HG03066 (cell line): ENCODE data around the gene NLRP9.

Source experiments
- ATAC-seq: cut with Tn5 transposase; IDR thresholded peaks from one replicate; pipeline ENCODE4 v1.9.1; 2021; ENCODE audit warnings: low read depth; ENCODE audit not compliant: unreplicated experiment

The NLRP9 gene

DNA sequence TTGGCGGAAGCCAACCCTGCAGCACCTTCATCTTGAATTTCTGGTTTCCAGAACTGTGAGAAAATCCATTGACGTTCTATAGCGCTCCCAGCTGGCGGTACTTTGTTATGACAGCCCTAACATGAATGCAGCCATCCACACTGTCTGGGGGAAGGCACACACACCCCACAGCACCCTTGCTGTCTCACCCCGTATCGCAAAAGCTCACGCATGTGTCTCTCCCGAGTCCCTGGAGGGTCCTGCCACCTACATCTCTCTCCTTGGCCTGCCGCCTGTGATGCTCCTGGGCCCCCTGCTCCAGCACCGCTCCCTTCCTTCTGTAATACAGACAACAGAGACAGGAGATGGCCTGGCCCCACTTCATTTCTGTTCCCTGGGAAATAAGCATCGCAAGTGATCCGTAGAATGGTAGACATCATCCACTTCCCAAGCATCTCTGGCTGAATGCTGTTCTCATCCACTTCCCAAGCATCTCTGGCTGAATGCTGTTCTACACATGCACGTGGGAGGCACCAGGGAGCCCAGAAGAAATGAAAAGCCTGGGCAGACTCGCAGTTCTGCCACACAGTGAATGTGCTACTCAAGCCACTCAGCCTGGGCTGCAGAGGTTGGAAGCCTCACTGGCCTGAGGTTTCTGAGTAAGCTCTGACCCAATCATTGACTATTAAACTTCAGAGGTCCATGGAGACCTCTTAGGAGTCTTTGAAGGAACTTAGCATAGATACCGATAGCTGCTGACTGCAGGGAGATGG lies 33.5 kb downstream of the NLRP9 start:
- ATAC-seq, result no peak

DNA sequence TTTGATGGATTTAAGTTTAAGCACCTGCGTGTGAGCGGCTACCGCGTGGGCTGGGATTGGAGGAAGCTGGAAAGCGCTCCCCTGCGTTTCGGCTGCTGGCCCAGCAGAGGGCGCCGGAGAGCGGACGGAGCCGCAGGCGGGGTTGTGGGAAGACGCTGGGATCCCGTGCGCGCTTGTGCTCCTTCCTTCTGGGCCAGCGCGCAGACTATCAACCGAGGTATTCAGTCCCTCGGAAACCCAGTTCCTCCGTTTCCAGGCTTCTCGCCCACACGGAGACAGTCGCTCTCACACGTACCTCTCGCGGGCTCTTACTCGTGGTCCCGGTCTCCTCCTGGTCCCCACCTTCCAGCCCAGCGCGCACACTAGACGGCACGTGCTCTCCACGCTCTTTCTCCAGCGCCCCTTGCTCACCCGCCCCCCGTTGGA lies 34.4 kb downstream of the NLRP9 start:
- ATAC-seq, result no peak

- ATAC-seq, result no peak
These were observed 36.0 kb downstream of the NLRP9 start for GRCh38 chr19:55702131-55702627.

- no peak for ATAC-seq
These were observed 37.4 kb downstream of the NLRP9 start for GRCh38 chr19:55700813-55701212.

DNA sequence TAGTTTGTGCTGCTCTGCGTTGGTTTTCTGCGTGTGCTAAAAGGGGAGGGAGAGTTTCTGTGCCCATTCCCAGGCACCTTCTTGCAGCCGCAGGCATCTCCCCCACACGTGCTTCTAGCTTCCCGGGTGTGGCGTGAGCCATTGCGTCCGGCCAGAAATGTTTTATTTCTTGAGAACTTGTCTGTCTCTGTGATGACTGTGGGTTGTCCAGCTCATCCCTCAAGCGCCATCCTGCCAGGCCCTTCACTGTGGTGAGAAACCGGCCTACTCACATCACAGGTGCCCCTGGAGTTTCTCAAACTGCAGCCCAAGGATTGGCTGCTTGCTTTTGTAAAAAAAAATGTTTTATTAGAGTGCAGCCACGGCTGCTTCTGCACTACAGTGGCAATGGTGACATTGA lies 39.0 kb downstream of the NLRP9 start:
- ATAC-seq, result no peak

DNA sequence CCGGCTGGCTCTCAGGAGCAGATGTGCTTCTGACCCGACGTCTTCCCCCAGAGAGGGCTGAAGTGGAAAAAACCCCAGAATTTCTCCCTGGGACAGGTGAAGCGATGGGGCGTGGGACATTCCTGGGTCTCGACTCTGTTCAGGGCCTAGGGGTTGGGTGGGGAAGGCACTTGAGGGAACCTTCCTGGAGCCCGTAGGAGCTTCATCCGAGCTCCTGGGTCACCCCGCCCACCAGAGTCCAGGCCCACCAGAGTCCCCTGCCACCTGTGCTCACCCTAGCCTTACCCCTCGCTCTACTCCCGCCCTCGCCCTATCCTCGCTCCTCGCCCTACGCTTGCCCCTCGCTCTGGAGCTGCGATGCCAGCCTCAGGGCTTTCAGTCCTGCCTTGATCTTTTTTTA lies 39.9 kb downstream of the NLRP9 start:
- ATAC-seq, result no peak

GRCh38 chr19:55697698-55698097 lies 40.5 kb downstream of the NLRP9 start:
- no peak for ATAC-seq

DNA sequence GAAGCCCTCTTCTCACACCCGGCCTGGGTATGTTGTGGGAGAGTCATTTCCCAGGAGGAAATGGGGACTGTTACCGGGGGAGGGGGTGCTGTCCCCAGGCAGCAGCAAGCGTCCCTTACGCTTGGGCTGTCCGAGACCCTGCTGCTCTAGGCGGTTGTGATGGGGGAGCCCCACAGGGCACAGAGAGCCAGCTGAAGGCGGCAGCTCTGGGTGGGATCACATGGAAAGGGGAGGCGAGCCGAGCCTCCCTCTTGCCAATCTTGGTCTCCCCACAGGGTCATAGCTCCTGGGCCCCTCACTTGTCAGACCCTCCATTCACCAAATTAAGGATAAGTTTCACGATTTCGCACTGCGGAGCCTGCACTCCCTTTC lies 41.1 kb downstream of the NLRP9 start:
- ATAC-seq, result no peak

- ATAC-seq, result no peak
These were observed 41.7 kb downstream of the NLRP9 start for GRCh38 chr19:55696301-55697068.

DNA sequence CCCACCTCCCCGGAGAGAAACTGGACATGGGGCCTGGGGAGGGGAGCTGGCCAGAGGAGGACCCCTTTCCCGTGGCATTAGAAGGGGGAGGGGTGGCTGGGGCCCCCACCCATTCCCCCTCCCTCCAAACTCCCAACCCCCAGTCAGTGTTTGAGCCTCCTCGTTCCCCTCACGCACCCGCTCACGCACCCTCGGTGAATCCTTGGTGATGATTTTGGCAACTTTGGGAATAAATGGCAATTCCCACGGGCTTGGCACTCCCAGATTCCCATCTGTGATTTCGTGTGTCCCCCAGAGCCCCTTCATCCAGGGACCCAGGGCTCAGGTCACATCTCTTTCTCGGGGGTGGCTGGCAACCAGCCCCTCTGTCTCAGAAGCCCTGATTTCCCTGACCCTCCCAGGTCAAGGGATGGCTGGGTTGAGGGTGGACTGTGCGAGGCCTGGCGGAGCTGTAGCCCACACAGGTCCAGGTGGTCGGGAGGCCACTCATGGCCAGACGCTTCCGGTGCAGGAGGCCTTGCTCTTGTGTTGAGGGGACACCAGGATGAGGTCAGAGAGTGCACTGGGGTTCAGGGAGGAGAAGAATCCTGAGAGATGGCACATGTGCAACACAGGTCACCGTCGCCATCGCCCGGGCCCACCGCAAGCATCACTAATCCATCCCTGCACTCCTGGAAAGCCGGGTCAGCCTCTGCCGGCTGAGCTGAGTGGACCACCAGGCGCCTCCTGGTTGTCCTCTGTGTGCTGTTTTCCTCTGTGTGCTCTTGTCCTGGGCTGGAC lies 42.5 kb downstream of the NLRP9 start:
- ATAC-seq, result no peak

DNA sequence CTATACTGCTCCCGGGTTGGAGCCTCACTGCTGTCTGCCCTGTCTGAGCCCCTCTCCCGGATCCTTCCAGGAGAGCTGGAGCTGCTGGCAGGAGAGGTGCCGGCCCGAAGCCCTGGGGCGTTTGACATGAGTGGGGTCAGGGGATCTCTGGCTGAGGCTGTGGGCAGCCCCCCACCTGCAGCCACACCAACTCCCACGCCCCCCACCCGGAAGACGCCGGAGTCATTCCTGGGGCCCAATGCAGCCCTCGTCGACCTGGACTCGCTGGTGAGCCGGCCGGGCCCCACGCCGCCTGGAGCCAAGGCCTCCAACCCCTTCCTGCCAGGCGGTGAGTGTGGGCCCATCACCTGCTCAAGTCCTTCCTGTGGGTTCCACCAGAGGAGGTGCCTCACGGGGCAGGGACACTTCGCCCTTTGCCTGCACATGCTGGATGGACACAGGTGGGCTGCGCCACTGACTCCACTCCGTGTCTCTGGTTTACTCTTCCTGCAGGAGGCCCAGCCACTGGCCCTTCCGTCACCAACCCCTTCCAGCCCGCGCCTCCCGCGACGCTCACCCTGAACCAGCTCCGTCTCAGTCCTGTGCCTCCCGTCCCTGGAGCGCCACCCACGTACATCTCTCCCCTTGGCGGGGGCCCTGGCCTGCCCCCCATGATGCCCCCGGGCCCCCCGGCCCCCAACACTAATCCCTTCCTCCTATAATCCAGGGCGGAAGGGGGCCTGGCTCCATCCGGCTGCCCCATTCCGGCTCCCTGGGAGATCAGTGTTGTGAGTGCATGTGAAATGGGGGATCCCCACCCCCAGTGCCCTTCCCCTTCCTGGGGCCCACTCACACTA lies 43.3 kb downstream of the NLRP9 start:
- no peak for ATAC-seq

- ATAC-seq, result no peak
These were observed 44.0 kb downstream of the NLRP9 start for GRCh38 chr19:55694241-55694655.

- ATAC-seq, result no peak
These were observed 44.7 kb downstream of the NLRP9 start for GRCh38 chr19:55693336-55693974.

GRCh38 chr19:55692681-55693081 lies 45.5 kb downstream of the NLRP9 start:
- no peak for ATAC-seq

GRCh38 chr19:55691561-55692481 lies 46.4 kb downstream of the NLRP9 start:
- no peak for ATAC-seq

DNA sequence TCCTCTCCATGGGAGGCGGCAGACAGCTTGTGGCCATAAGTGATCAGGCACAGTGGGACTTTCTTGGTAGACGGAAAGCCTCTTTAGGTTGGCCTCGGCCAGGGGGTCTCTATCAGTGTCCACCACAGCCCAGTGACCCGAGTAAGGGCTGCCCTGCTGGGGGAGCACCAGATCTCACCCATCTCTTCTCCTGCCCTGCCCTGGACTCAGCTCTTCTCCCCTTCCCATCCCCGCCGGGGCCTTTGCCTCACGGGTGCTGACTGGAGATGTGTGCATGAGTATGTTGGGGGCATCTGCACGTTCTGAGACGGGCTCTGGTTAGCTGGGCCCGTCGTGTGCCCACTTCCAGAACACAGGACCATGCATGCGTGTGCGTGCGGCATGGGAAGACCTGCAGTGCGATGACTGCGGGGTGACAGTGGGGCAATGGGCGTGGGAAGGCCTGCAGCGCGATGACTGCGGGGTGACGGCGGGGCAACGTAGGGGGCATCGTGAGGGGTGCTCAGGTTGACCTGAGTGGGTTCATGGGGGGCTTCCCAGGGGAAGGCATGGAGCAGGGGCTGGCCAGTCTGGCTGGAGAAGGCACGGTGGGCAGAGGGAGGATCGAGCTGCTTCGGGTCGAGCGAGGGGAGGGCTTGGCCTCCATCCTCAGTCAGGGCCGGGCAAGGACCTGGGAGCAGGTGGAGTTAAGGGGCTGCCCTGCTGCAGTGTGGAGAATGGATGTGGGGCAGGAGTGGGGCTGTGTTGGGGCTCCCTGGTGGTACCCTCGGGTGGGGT lies 47.2 kb downstream of the NLRP9 start:
- ATAC-seq, result no peak

DNA sequence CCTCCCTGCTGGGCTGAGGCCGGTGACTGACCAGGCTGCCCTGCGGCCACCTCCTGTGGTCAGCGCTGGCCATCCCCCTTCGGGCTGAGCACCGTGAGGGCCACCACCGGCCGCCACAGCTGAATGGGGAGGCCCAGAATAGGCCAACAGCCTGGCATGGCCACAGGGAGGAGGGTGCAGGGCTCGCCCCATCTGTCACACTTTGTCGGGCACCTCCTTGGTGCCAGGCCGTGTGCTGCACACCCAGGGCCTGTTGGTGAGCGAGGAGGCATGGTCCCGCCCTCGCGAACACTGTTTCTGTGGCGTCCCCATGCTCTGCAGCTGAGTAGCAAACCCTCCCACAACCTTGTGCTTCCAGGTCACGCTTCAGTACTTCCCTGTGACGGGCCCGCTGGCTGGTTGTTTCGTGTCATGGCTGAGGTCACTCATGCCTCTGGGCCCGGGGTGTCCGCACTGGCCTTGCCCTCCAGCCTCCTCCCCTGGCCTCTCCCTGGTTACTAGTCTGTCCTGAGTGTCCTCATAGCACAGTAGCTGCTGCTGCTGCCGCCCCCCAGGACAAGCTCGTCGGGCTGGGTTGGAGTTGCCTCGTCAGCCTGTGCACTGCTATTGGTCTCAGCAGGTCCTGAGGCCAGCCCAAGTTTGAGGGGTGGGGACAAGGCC lies 48.0 kb downstream of the NLRP9 start:
- no peak for ATAC-seq
